GM12891 (cell line): ENCODE results near the gene BATF3.

ENCODE experiments used
- PAX5 ChIP-seq: IDR thresholded peaks from 2 replicates; pipeline ENCODE4 v1.6.1; 2011; ENCODE audit warnings: low read length, moderate library complexity, mild to moderate bottlenecking; ENCODE audit not compliant: insufficient read depth, severe bottlenecking
- POLR2A ChIP-seq: IDR thresholded peaks from 2 replicates; pipeline ENCODE4 v1.6.1; 2011; ENCODE audit warnings: low read depth, low read length, control low read depth
- POLR2AphosphoS5 ChIP-seq: IDR thresholded peaks from 2 replicates; pipeline ENCODE4 v1.6.1; 2011; ENCODE audit warnings: low read depth, low read length, control low read depth
- POU2F2 ChIP-seq: IDR thresholded peaks from 2 replicates; pipeline ENCODE4 v1.6.1; 2011; ENCODE audit warnings: low read depth, mild to moderate bottlenecking, control low read depth, low read length, moderate library complexity
- TAF1 ChIP-seq: IDR thresholded peaks from 2 replicates; pipeline ENCODE4 v1.6.1; 2011; ENCODE audit warnings: low read depth, low read length, control low read depth

GRCh38 chr1:212745303-212745702 lies 45.7 kb upstream of the BATF3 start:
- TF ChIP-seq POLR2AphosphoS5 (no peak), POLR2A (no peak), TAF1 (no peak), PAX5 (no peak), POU2F2 (no peak)
